Testis (tissue), 3 donors: ENCODE results near the gene FGF13. TPM values are rescaled to one million over a fixed set of nuclear protein-coding genes. Genes with fewer than 3 reads are reported as not detected.

Experiments
- DNase-seq: peaks from one replicate; pipeline ENCODE4 v3.0.0-alpha.2; 2019
- H3K27ac ChIP-seq, 2 donors: fragments of 200-600 bp; sonication (generic); one replicate each; pipeline ENCODE4 v1.5.1; 2019
- H3K27me3 ChIP-seq: fragments of 200-600 bp; sonication (generic); one replicate; pipeline ENCODE4 v1.5.1; 2019
- H3K36me3 ChIP-seq: fragments of 200-600 bp; sonication (generic); one replicate; pipeline ENCODE4 v1.5.1; 2017; ENCODE audit warnings: low read depth; ENCODE audit errors: missing control alignments
- H3K4me1 ChIP-seq: fragments of 200-600 bp; sonication (generic); one replicate; pipeline ENCODE4 v1.5.1; 2019
- H3K4me3 ChIP-seq, 2 donors: fragments of 200-600 bp; sonication (generic); one replicate each; pipeline ENCODE4 v1.5.1; 2017 to 2019
- H3K9me3 ChIP-seq: fragments of 200-600 bp; sonication (generic); one replicate; pipeline ENCODE4 v1.5.1; 2017
- POLR2A ChIP-seq: fragments of 450-650 bp; IDR thresholded peaks from one replicate; pipeline ENCODE4 v1.6.1; 2017; ENCODE audit warnings: antibody characterized with exemption, mild to moderate bottlenecking, moderate library complexity
- WGBS, 2 donors: methylation state at CpG; one replicate each; pipeline ENCODE4 v1.1.5; 2018; 5-methylcytosine and 5-hydroxymethylcytosine counted together
- intact Hi-C: fragments of 100-400 bp; cut with DNase I; formaldehyde crosslinking; loops from one replicate; pipeline ENCODE4 v1.15.1; 2023; ENCODE audit warnings: low total_unique reads
- polyA plus RNA-seq: library from polyadenylated mRNA; stranded (reverse); fragments of 350-450 nt; fragmentation: Illumina TruSeq; extraction: RNeasy Lipid Tissue Mini Kit (QIAGEN cat#74804); gene quantifications from one replicate; pipeline ENCODE4 v1.2.3, GENCODE V29; 2014; ENCODE audit warnings: low read depth, low replicate concordance; ENCODE audit not compliant: insufficient read depth
- total RNA-seq, 2 donors: library from RNA; depleted of rRNA; stranded (reverse); fragments of >200 nt; gene quantifications; one replicate each; pipeline ENCODE4 v1.2.3, GENCODE V29; 2016
- TF ChIP-seq, protein P1 (sequence below), 3 experiments: fragments of 450-650 bp in 2 of 3; fragments of 200-600 bp in 1 of 3; sonication (generic) in 1 of 3; IDR thresholded peaks; one replicate each; pipeline ENCODE4 v1.5.1; 2016 to 2019; ENCODE audit warnings: antibody characterized with exemption in 3 of 3, mild to moderate bottlenecking in 2 of 3, moderate library complexity in 1 of 3

The FGF13 gene
- total and polyA plus RNA-seq, 3 donors from 2014 or later = 3.7 to 6.5 (median 6.3) TPM

DNA sequence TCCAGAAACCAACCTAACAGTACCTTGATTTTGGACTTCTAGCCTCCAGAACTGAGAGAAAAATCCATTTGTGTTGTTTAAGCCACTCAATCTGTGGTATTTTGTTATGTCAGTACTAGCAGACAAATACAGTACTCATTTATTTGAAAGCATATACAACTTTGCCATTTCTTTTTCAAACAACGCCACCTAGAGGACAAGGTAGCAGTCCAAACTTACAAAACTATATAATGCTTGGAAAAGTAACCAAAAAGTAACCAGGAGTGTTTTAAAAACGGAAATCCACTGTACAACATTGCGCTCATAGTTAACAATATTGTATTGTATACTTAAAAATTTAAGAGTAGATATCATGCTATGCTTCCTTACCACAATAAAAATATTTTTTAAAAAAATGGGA, 37.0 kb upstream of the FGF13 start:
- no peak for DNase-seq
- TF ChIP-seq, protein P1, sequence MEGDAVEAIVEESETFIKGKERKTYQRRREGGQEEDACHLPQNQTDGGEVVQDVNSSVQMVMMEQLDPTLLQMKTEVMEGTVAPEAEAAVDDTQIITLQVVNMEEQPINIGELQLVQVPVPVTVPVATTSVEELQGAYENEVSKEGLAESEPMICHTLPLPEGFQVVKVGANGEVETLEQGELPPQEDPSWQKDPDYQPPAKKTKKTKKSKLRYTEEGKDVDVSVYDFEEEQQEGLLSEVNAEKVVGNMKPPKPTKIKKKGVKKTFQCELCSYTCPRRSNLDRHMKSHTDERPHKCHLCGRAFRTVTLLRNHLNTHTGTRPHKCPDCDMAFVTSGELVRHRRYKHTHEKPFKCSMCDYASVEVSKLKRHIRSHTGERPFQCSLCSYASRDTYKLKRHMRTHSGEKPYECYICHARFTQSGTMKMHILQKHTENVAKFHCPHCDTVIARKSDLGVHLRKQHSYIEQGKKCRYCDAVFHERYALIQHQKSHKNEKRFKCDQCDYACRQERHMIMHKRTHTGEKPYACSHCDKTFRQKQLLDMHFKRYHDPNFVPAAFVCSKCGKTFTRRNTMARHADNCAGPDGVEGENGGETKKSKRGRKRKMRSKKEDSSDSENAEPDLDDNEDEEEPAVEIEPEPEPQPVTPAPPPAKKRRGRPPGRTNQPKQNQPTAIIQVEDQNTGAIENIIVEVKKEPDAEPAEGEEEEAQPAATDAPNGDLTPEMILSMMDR (IDR thresholded peaks at IDR 0.05) = peak in 2 of 3 experiments; percentile 5 to 33
- TF ChIP-seq POLR2A = no peak
- Histone ChIP-seq H3K4me3 (no peak overlapping the region), H3K4me1 (no peaks in the 10 kb centered on the region), H3K9me3 (no peaks in the 10 kb centered on the region), H3K27me3 (no peaks in the 10 kb centered on the region), H3K27ac (no peak overlapping the region), H3K36me3 (no peaks in the 10 kb centered on the region)
- 42 to 43% methylated on average over 3 of the region's 3 CpGs for WGBS, 2 donors
- intact Hi-C loops = no loop called here

DNA sequence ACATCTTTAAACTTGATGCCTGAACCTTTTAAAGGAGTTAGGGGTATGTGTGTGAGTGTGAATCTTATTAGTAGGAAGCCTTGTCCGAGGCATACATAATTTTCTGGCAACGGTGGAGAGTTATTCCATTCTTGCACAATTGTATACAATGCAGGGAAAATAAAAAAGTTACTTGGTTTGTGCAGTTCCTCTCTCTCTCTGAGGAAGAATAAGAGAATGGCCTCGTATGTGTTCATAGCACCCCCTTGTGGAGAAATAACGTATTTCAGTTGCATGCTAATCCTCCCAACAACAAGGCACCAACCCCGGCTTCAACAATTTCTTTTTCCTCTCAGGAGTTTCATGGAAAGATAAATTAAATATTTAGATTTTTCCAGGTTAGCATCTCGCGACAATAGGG, 33.7 kb upstream of the FGF13 start:
- Histone ChIP-seq H3K4me3 (no peak overlapping the region), H3K9me3 (no peaks in the 10 kb centered on the region), H3K27me3 (no peaks in the 10 kb centered on the region), H3K4me1 (no peaks in the 10 kb centered on the region), H3K27ac (no peak overlapping the region), H3K36me3 (no peaks in the 10 kb centered on the region)
- no peak for TF ChIP-seq POLR2A
- TF ChIP-seq, protein P1 (IDR thresholded peaks at IDR 0.05) = peak; percentile 54 to 67 (median 61)
- intact Hi-C loops = no loop called here
- 15 to 19% methylated on average over 7 of the region's 7 CpGs for WGBS, 2 donors
- DNase-seq = peak; percentile 38

DNA sequence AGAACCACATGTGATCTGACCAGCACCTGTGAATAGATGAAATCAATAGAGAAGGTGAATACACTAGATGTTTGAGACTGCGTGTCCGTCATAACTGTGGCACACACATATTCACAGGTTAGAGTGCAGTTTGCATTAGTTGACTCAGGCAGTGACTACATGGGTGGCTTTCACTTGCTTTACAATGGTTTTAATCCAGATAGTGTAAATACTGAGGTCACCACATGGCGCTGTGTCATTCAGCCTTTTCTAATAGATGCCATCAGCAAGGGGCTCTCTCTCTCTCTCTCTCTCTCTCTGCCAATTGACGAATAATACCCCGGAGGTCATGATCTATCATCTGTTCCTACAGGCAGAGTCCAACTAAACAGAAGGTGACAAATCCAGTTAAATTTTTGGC, 30.7 kb upstream of the FGF13 start:
- Histone ChIP-seq H3K4me3 (no peak overlapping the region), H3K27me3 (no peaks in the 10 kb centered on the region), H3K36me3 (no peaks in the 10 kb centered on the region), H3K27ac (no peak overlapping the region), H3K9me3 (no peaks in the 10 kb centered on the region), H3K4me1 (no peaks in the 10 kb centered on the region)
- 83 to 98% methylated on average over 4 to 5 of the region's 5 CpGs for WGBS, 2 donors
- intact Hi-C loops = no loop called here
- DNase-seq = no peak
- TF ChIP-seq, protein P1 (IDR thresholded peaks at IDR 0.05) = no peak
- TF ChIP-seq POLR2A = no peak

DNA sequence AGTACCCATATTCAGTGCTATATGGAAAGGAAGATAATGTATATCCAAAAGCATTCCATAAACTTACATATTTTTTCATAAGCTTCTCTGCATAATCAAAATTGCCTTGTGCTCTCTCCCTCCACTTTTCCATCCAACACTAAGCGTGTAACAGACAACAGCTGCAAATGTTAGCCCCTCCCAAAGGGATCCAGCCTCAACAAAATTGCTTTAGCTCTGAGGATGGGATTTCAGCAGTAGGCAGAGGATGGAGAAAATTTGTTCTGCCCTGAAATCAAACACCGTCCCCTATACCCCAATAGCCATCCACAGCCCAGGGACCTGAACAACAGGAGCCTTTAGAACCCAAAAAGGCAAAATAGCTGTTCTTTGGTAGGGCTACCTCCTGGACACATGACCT, 28.8 kb upstream of the FGF13 start:
- TF ChIP-seq POLR2A = no peak
- H3K9me3 ChIP-seq = no peaks in the 10 kb centered on the region
- 93 to 100% methylated on average over 1 of the region's 2 CpGs for WGBS, 2 donors
- no peak overlapping the region for H3K27ac ChIP-seq
- no peaks in the 10 kb centered on the region for H3K27me3 ChIP-seq
- no peak overlapping the region for H3K4me3 ChIP-seq
- intact Hi-C loops = no loop called here
- no peaks in the 10 kb centered on the region for H3K4me1 ChIP-seq
- no peaks in the 10 kb centered on the region for H3K36me3 ChIP-seq
- no peak for DNase-seq

DNA sequence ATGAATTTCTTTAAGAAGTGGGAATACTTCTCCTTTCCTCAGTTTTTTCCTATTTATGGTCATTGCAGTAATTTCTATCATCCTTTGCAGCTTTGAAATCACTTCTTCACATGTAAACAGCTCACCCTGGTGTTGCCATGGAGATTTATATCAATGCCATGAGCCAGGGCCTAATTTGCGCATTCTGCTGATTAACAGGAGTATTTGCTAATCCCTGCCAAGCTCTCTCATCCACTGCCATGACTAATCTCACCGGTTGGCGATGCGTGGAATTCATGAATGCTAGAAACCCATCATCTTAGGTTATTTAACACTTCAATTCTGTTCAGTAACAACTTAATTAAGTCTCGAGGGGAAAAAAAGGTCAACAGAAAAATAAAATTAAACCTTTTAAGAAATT, 11.8 kb upstream of the FGF13 start:
- intact Hi-C loops = no loop called here
- Histone ChIP-seq H3K4me3 (no peak overlapping the region), H3K27me3 (no peaks in the 10 kb centered on the region), H3K36me3 (no peaks in the 10 kb centered on the region), H3K27ac (no peak overlapping the region), H3K9me3 (no peaks in the 10 kb centered on the region), H3K4me1 (no peaks in the 10 kb centered on the region)
- TF ChIP-seq, protein P1 (IDR thresholded peaks at IDR 0.05) = no peak
- TF ChIP-seq POLR2A = no peak
- DNase-seq = no peak
- WGBS, 2 donors = 90 to 92% methylated on average over 5 of the region's 5 CpGs
